ENCODE results near the gene ZNF598.

DNA sequence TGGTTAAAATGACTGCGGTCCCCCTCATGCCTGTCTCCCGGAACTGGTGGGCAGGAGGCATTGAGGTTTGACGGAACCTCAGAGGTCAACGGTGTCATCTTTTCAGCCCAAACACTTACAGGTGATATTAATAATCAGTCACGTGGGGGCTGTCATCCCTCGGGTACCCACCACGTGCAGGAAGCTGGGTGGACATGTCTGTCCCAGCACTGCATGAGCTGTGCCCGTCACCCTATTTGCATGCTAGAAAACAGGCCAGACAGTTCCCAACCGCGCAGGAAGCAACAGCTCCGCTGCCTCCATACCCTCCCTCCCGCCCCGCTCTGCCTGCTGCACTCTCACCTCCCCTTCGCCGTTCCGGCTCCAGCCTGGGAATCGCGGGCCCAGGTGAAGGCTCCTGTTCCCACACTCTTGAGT, 18.5 kb downstream of the ZNF598 start:
- no peak for TF ChIP-seq PPARA (CRISPR knock-in tag; IDR thresholded peaks at IDR 0.05; ENCODE audit: borderline replicate concordance)
- TF ChIP-seq ZNF565 (CRISPR knock-in tag; conservative IDR thresholded peaks at IDR 0.05; ENCODE audit: low read depth), result no peak
